HUES6 (cell line): ENCODE measurements around the gene IRF2.

Experiments used
- H3K27ac ChIP-seq: 2 replicates; pipeline ENCODE4 v1.7.0; 2013; ENCODE audit warnings: low read depth, mild to moderate bottlenecking, low read length, inconsistent platforms
- H3K27me3 ChIP-seq: 2 replicates; pipeline ENCODE4 v1.6.1; 2013; ENCODE audit warnings: low read length; ENCODE audit not compliant: control insufficient read depth, insufficient read depth
- H3K36me3 ChIP-seq: 2 replicates; pipeline ENCODE4 v1.6.1; 2013; ENCODE audit warnings: low read length; ENCODE audit not compliant: control insufficient read depth, insufficient read depth
- H3K4me1 ChIP-seq: 2 replicates; pipeline ENCODE4 v1.6.1; 2013; ENCODE audit warnings: low read length; ENCODE audit not compliant: control insufficient read depth, insufficient read depth
- H3K4me3 ChIP-seq: 2 replicates; pipeline ENCODE4 v1.5.1; 2013; ENCODE audit warnings: low read depth, low read length
- H3K9ac ChIP-seq: one replicate; pipeline ENCODE4 v1.6.1; 2013; ENCODE audit warnings: mild to moderate bottlenecking, low read length
- H3K9me3 ChIP-seq: 2 replicates; pipeline ENCODE4 v1.6.1; 2013; ENCODE audit warnings: low read depth, low read length; ENCODE audit not compliant: control insufficient read depth, insufficient read depth

The IRF2 gene

GRCh38 chr4:184404047-184404446 is 70.3 kb downstream of the IRF2 start:
- no peak overlapping the region for H3K27ac ChIP-seq
- H3K36me3 ChIP-seq, result peaks cover 23% of the 10 kb centered on the region; the same call in 1 of the 2 replicates
- peaks cover 37% of the 10 kb centered on the region for H3K4me1 ChIP-seq
- H3K9ac ChIP-seq, result no peak overlapping the region
- H3K9me3 ChIP-seq, result no peaks in the 10 kb centered on the region
- no peak overlapping the region for H3K4me3 ChIP-seq
- H3K27me3 ChIP-seq, result no peaks in the 10 kb centered on the region

GRCh38 chr4:184403384-184403781 is 71.0 kb downstream of the IRF2 start:
- peaks cover 31% of the 10 kb centered on the region for H3K4me1 ChIP-seq
- H3K36me3 ChIP-seq, result peaks cover 27% of the 10 kb centered on the region; the same call in 1 of the 2 replicates
- no peaks in the 10 kb centered on the region for H3K9me3 ChIP-seq
- no peak overlapping the region for H3K27ac ChIP-seq
- H3K9ac ChIP-seq, result no peak overlapping the region
- H3K4me3 ChIP-seq, result no peak overlapping the region
- no peaks in the 10 kb centered on the region for H3K27me3 ChIP-seq

GRCh38 chr4:184402740-184403383 is 71.5 kb downstream of the IRF2 start:
- Histone ChIP-seq H3K36me3 (peaks cover 31% of the 10 kb centered on the region; the same call in 1 of the 2 replicates), H3K4me3 (no peak overlapping the region), H3K27ac (no peak overlapping the region), H3K4me1 (peaks cover 26% of the 10 kb centered on the region), H3K9ac (no peak overlapping the region), H3K9me3 (no peaks in the 10 kb centered on the region), H3K27me3 (no peaks in the 10 kb centered on the region)

GRCh38 chr4:184402239-184402638 is 72.1 kb downstream of the IRF2 start:
- Histone ChIP-seq H3K4me3 (no peak overlapping the region), H3K27ac (no peak overlapping the region), H3K27me3 (no peaks in the 10 kb centered on the region), H3K4me1 (peaks cover 23% of the 10 kb centered on the region), H3K9me3 (no peaks in the 10 kb centered on the region), H3K9ac (no peak overlapping the region), H3K36me3 (peaks cover 30% of the 10 kb centered on the region; the same call in 1 of the 2 replicates)

GRCh38 chr4:184401397-184402171 is 72.8 kb downstream of the IRF2 start:
- Histone ChIP-seq H3K9ac (no peak overlapping the region), H3K27ac (0 out of 2 replicates have a peak overlapping the region, but pooled peaks have one; percentile 28), H3K36me3 (peaks cover 34% of the 10 kb centered on the region; the same call in 1 of the 2 replicates), H3K4me1 (peaks cover 23% of the 10 kb centered on the region), H3K9me3 (no peaks in the 10 kb centered on the region), H3K4me3 (no peak overlapping the region), H3K27me3 (no peaks in the 10 kb centered on the region)

- no peaks in the 10 kb centered on the region for H3K9me3 ChIP-seq
- H3K4me1 ChIP-seq, result peaks cover 23% of the 10 kb centered on the region
- H3K4me3 ChIP-seq, result no peak overlapping the region
- H3K27ac ChIP-seq, result 0 out of 2 replicates have a peak overlapping the region, but pooled peaks have one; percentile 28
- no peaks in the 10 kb centered on the region for H3K27me3 ChIP-seq
- H3K36me3 ChIP-seq, result peaks cover 34% of the 10 kb centered on the region; the same call in 1 of the 2 replicates
- H3K9ac ChIP-seq, result no peak overlapping the region
These were observed 73.5 kb downstream of the IRF2 start for GRCh38 chr4:184400891-184401290.

GRCh38 chr4:184400375-184400870 is 73.9 kb downstream of the IRF2 start:
- Histone ChIP-seq H3K4me3 (no peak overlapping the region), H3K27me3 (no peaks in the 10 kb centered on the region), H3K36me3 (peaks cover 33% of the 10 kb centered on the region; the same call in 1 of the 2 replicates), H3K27ac (no peak overlapping the region), H3K9me3 (no peaks in the 10 kb centered on the region), H3K9ac (no peak overlapping the region), H3K4me1 (peaks cover 23% of the 10 kb centered on the region)

GRCh38 chr4:184399512-184399908 is 74.8 kb downstream of the IRF2 start:
- no peak overlapping the region for H3K27ac ChIP-seq
- H3K9ac ChIP-seq, result no peak overlapping the region
- H3K9me3 ChIP-seq, result no peaks in the 10 kb centered on the region
- no peaks in the 10 kb centered on the region for H3K27me3 ChIP-seq
- peaks cover 23% of the 10 kb centered on the region for H3K4me1 ChIP-seq
- peaks cover 29% of the 10 kb centered on the region; the same call in 1 of the 2 replicates for H3K36me3 ChIP-seq
- H3K4me3 ChIP-seq, result no peak overlapping the region

GRCh38 chr4:184398741-184399511 is 75.4 kb downstream of the IRF2 start:
- no peaks in the 10 kb centered on the region for H3K27me3 ChIP-seq
- H3K36me3 ChIP-seq, result peaks cover 29% of the 10 kb centered on the region; the same call in 1 of the 2 replicates
- no peak overlapping the region for H3K4me3 ChIP-seq
- H3K9me3 ChIP-seq, result no peaks in the 10 kb centered on the region
- H3K4me1 ChIP-seq, result peaks cover 23% of the 10 kb centered on the region
- no peak overlapping the region for H3K27ac ChIP-seq
- H3K9ac ChIP-seq, result no peak overlapping the region

- Histone ChIP-seq H3K4me3 (no peak overlapping the region), H3K9me3 (no peaks in the 10 kb centered on the region), H3K4me1 (peaks cover 16% of the 10 kb centered on the region), H3K36me3 (peaks cover 36% of the 10 kb centered on the region), H3K27ac (no peak overlapping the region), H3K27me3 (no peaks in the 10 kb centered on the region), H3K9ac (no peak overlapping the region)
These were observed 76.7 kb downstream of the IRF2 start for GRCh38 chr4:184397516-184398163.
